OCI-LY7 (cell line): Measurements from ENCODE around the gene TLE6. TPM values are rescaled to one million over a fixed set of nuclear protein-coding genes. Genes with fewer than 3 reads are reported as not detected.

Experiments
- BruUV-seq: library from RNA; stranded (reverse); fragments of 400-500 nt; replicated peaks from 2 replicates; lab custom pipeline; 2021; lab: Mats Ljungman, UMichigan
- CTCF ChIA-PET: fragments of 300-600 bp; sonication (Branson Sonifier 250); formaldehyde crosslinking; loops from one replicate; lab custom pipeline; 2022; ENCODE audit warnings: antibody characterized with exemption; ENCODE audit not compliant: unreplicated experiment; lab: Charles Lee
- POLR2A ChIA-PET: fragments of 300-600 bp; sonication (Branson Sonifier 250); formaldehyde crosslinking; loops from one replicate; lab custom pipeline; 2022; ENCODE audit warnings: antibody characterized with exemption; lab: Charles Lee
- DNase-seq: peaks from one replicate; pipeline ENCODE4 v3.0.0-alpha.2; 2015; ENCODE audit warnings: low spot score
- H2AFZ ChIP-seq: fragments of 200-600 bp; sonication (generic), shearing (Covaris generic); 2 replicates; pipeline ENCODE4 v1.6.1; 2014; ENCODE audit warnings: mild to moderate bottlenecking, antibody characterized with exemption, low read length, moderate library complexity
- H3K27ac ChIP-seq: fragments of 200-600 bp; sonication (generic); 2 replicates; pipeline ENCODE4 v1.5.1; 2014; ENCODE audit warnings: mixed run types, low read depth, mild to moderate bottlenecking, moderate library complexity, low read length, inconsistent platforms; ENCODE audit not compliant: poor library complexity, severe bottlenecking
- H3K36me3 ChIP-seq: fragments of 200-600 bp; sonication (generic); 2 replicates; pipeline ENCODE4 v1.6.1; 2014; ENCODE audit warnings: mild to moderate bottlenecking, antibody characterized with exemption, low read length, moderate library complexity, mixed read lengths; ENCODE audit not compliant: insufficient read depth
- H3K4me1 ChIP-seq: fragments of 200-600 bp; sonication (generic); 2 replicates; pipeline ENCODE4 v1.5.1; 2014; ENCODE audit warnings: mild to moderate bottlenecking, low read length; ENCODE audit not compliant: insufficient read depth, poor library complexity, severe bottlenecking
- H3K4me2 ChIP-seq: fragments of 200-600 bp; sonication (generic); 2 replicates; pipeline ENCODE4 v1.6.1; 2014; ENCODE audit warnings: mild to moderate bottlenecking, low read length
- H3K4me3 ChIP-seq: fragments of 200-600 bp; sonication (generic); 2 replicates; pipeline ENCODE4 v1.5.1; 2014; ENCODE audit warnings: mild to moderate bottlenecking, low read depth, low read length; ENCODE audit not compliant: poor library complexity, severe bottlenecking
- H3K79me2 ChIP-seq: fragments of 200-600 bp; sonication (generic); 2 replicates; pipeline ENCODE4 v1.6.1; 2016; ENCODE audit warnings: low read depth, mild to moderate bottlenecking, low read length, moderate library complexity, mixed read lengths; ENCODE audit not compliant: insufficient read depth
- H3K9me2 ChIP-seq: fragments of 200-600 bp; sonication (generic); 2 replicates; pipeline ENCODE4 v1.6.1; 2016; ENCODE audit warnings: mild to moderate bottlenecking, low read length, mixed read lengths; ENCODE audit not compliant: insufficient read depth
- H3K9me3 ChIP-seq: fragments of 200-600 bp; sonication (generic); 2 replicates; pipeline ENCODE4 v1.6.1; 2014; ENCODE audit warnings: mild to moderate bottlenecking, mixed run types, low read length, mixed read lengths
- H4K20me1 ChIP-seq: fragments of 200-600 bp; sonication (generic); 2 replicates; pipeline ENCODE4 v1.6.1; 2014; ENCODE audit warnings: mild to moderate bottlenecking, antibody characterized with exemption, low read length, moderate library complexity, mixed read lengths; ENCODE audit not compliant: insufficient read depth
- CTCF ChIP-seq: fragments of 200-600 bp; sonication (generic); conservative IDR thresholded peaks from 2 replicates; pipeline ENCODE4 v1.5.1; 2014; ENCODE audit warnings: mild to moderate bottlenecking, antibody characterized with exemption, low read length, moderate library complexity, mixed read lengths
- EZH2phosphoT487 ChIP-seq: fragments of 200-600 bp; sonication (generic); IDR thresholded peaks from 2 replicates; pipeline ENCODE4 v1.6.1; 2018; ENCODE audit warnings: low read depth, borderline replicate concordance, mild to moderate bottlenecking, mixed run types, antibody characterized with exemption, low read length, moderate library complexity, mixed read lengths
- intact Hi-C: fragments of 100-400 bp; cut with micrococcal nuclease; formaldehyde crosslinking; loops from one replicate; pipeline ENCODE4 v1.10.0; 2022; ENCODE audit not compliant: unreplicated experiment
- total RNA-seq, 2 experiments: library from RNA; depleted of rRNA in 1 of 2; stranded (reverse); fragments of >200 nt in 1 of 2; shearing (Covaris generic) in 1 of 2; gene quantifications; 2 replicates each; pipeline ENCODE4 v1.2.3, GENCODE V29; 2014 to 2022

The TLE6 gene
- total RNA-seq, 2 experiments from 2014 or later = 15.9 to 21.5 TPM

GRCh38 chr19:3015126-3016057 lies 38.0 kb downstream of the TLE6 start:
- H3K36me3 ChIP-seq = no peaks in the 10 kb centered on the region
- no peaks in the 10 kb centered on the region for H3K9me3 ChIP-seq
- CTCF ChIA-PET = no interaction called here
- H3K4me3 ChIP-seq = no peak overlapping the region
- H3K27ac ChIP-seq = no peak overlapping the region
- H3K9me2 ChIP-seq = no peaks in the 10 kb centered on the region
- no TSS peak for BruUV-seq
- TF ChIP-seq EZH2phosphoT487 (no peak), CTCF (no peak)
- POLR2A ChIA-PET = no interaction called here
- H3K4me1 ChIP-seq = no peaks in the 10 kb centered on the region
- intact Hi-C loops = no loop called here
- no peak for DNase-seq
- no peak overlapping the region for H3K4me2 ChIP-seq
- no peaks in the 10 kb centered on the region for H4K20me1 ChIP-seq
- H3K79me2 ChIP-seq = no peaks in the 10 kb centered on the region
- no peak overlapping the region for H2AFZ ChIP-seq

- no peaks in the 10 kb centered on the region for H3K79me2 ChIP-seq
- H3K4me1 ChIP-seq = peaks cover 4% of the 10 kb centered on the region
- no peaks in the 10 kb centered on the region for H3K36me3 ChIP-seq
- DNase-seq = no peak
- H4K20me1 ChIP-seq = no peaks in the 10 kb centered on the region
- H3K9me2 ChIP-seq = no peaks in the 10 kb centered on the region
- H3K4me2 ChIP-seq = no peak overlapping the region
- BruUV-seq = no TSS peak
- H3K27ac ChIP-seq = no peak overlapping the region
- intact Hi-C loops = no loop called here
- H3K4me3 ChIP-seq = no peak overlapping the region
- TF ChIP-seq EZH2phosphoT487 = no peak
- no peak for TF ChIP-seq CTCF
- POLR2A ChIA-PET = no interaction called here
- CTCF ChIA-PET = no interaction called here
- H3K9me3 ChIP-seq = no peaks in the 10 kb centered on the region
- H2AFZ ChIP-seq = no peak overlapping the region
Measured at GRCh38 chr19:3017923-3018322, 40.6 kb downstream of the TLE6 start.

GRCh38 chr19:3019211-3019854 lies 42.0 kb downstream of the TLE6 start:
- no peak for DNase-seq
- Histone ChIP-seq H2AFZ (no peak overlapping the region), H3K4me3 (no peak overlapping the region), H3K4me1 (peaks cover 6% of the 10 kb centered on the region), H3K9me3 (no peaks in the 10 kb centered on the region), H3K9me2 (no peaks in the 10 kb centered on the region), H4K20me1 (no peaks in the 10 kb centered on the region), H3K27ac (no peak overlapping the region), H3K79me2 (no peaks in the 10 kb centered on the region), H3K36me3 (no peaks in the 10 kb centered on the region), H3K4me2 (no peak overlapping the region)
- no peak for TF ChIP-seq EZH2phosphoT487
- intact Hi-C loops = no loop called here
- BruUV-seq = no TSS peak
- ChIA-PET CTCF (no interaction called here), POLR2A (no interaction called here)
